DND-41 (cell line): ENCODE measurements around the gene DUSP8.

Experiments
- EZH2 ChIP-seq: IDR thresholded peaks from 3 replicates; pipeline ENCODE4 v1.6.1; 2012; ENCODE audit warnings: borderline replicate concordance, low read depth, mild to moderate bottlenecking, moderate library complexity, low read length, inconsistent platforms; ENCODE audit not compliant: severe bottlenecking
- TF ChIP-seq, protein P1 (sequence below): IDR thresholded peaks from 2 replicates; pipeline ENCODE4 v1.5.1; 2012; ENCODE audit warnings: borderline replicate concordance, low read length, moderate library complexity, mild to moderate bottlenecking; ENCODE audit not compliant: poor library complexity, severe bottlenecking; ENCODE audit errors: extremely low read depth

DNA sequence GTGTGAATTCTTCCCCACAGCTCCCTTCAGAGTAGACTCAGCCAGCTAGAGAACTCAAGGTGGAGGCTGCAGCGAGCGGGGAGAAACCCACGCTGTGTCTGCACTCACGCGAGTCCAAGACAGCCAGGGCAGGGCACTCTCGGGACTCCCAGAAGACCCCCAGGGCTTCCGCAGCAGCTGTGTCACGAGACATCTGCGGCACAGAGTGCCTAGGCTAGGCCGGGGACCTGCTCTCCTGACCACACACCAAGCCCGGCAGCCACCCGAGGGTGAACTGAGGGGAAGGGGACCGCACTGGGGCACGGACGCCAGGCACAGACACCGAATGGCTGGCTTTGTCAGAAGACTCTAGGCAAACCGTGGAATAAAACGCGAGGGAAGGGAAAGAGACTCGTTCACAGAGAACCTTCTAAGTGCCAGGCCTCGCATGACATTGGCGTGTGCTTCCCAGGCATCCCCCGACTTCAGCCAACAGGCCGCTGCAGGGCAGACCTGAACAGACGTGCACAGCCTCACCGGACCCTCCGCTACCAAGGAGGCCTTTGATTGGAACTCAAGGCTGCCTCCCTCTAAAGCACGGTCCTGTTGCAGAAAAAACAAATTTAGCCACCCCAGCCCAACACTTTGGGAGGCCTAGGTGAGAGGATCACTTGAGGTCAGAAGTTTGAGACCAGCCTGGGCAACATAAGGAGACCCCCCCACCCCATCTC lies 67.3 kb downstream of the DUSP8 start:
- TF ChIP-seq, protein P1, sequence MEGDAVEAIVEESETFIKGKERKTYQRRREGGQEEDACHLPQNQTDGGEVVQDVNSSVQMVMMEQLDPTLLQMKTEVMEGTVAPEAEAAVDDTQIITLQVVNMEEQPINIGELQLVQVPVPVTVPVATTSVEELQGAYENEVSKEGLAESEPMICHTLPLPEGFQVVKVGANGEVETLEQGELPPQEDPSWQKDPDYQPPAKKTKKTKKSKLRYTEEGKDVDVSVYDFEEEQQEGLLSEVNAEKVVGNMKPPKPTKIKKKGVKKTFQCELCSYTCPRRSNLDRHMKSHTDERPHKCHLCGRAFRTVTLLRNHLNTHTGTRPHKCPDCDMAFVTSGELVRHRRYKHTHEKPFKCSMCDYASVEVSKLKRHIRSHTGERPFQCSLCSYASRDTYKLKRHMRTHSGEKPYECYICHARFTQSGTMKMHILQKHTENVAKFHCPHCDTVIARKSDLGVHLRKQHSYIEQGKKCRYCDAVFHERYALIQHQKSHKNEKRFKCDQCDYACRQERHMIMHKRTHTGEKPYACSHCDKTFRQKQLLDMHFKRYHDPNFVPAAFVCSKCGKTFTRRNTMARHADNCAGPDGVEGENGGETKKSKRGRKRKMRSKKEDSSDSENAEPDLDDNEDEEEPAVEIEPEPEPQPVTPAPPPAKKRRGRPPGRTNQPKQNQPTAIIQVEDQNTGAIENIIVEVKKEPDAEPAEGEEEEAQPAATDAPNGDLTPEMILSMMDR = no peak
- no peak for TF ChIP-seq EZH2
